T-helper 9 cell (primary cell): ENCODE data around the gene AP3B1.
"Not testable (repeated sequence)": the region's sequence is repeated elsewhere in the genome, so short reads cannot be mapped to it uniquely, and the experiment has no call there.

Experiments used
- DNase-seq: peaks from one replicate; pipeline ENCODE4 v3.0.0-alpha.2; 2020

AP3B1 gene

DNA sequence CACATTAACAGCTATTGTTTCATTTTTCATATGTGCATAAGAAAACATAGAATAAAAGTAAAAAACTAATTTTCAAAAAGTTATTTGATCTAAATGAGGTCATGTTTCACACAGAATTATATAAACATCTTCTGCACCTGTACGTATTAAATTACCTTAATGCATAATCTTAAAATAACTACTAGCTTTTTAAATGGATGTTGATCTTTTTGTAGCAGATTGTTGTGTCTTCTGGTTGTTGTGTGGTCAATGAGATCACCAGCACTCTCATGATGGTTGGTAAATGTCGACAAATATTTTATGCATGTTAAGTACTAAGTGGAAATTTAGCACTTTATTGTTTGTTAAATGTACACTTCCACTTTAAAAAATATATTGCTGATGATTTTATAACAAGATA is 162.0 kb downstream of the AP3B1 start:
- no peak for DNase-seq

DNA sequence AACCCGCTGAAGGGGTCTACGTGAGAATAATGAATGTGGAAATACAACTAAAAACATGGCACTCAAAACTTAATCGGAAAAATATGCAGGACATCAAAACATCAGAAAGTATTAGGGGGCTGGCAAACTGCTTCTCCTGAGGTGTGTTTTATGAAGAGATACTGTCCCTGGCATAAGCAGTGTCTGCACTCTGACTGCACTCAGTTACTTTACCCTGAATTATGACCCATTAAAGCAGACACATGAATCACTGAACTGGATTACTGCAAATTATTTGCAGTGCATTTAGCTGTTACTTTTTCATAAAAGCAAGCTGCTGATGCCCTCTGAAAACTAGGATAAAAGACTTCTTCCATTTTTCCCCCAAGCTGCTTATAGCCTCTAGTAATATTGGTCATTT is 164.9 kb downstream of the AP3B1 start:
- no peak for DNase-seq

DNA sequence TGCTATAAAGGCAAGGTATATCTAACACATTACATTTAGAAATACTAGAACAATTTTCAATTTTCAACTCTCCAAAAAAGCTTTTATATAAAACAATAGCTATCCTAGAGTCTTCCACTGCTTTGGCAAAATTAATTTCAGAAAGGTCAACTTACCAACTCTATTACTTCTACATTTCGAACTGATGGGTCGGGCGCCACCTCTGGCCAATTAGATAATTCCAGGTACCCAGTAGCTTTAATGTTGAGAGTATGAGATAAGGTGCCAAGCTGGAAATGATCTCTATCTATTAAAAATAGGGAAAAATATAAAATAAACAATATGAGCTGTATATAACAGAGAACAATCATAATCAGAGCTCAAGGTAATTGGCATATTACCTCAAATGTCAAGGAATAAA is 166.6 kb downstream of the AP3B1 start:
- DNase-seq: no peak

DNA sequence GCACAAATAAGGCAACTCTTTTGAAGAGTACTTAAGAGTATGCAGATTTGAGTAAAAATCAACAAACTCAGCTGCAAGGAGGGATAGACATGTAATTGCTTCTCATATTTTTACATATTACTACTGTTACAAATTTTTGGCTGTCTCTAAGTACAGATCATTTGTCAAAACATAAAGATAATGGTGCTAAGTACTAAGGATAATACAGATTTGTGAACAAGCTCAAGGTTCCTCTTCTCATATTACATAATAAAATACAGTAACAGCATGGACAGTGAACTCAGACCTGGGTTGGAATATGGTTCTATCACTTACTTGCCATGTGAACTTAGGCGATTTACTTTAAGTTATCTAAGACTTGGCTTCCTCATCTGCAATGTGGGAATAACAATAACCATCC is 168.0 kb downstream of the AP3B1 start:
- DNase-seq: no peak

DNA sequence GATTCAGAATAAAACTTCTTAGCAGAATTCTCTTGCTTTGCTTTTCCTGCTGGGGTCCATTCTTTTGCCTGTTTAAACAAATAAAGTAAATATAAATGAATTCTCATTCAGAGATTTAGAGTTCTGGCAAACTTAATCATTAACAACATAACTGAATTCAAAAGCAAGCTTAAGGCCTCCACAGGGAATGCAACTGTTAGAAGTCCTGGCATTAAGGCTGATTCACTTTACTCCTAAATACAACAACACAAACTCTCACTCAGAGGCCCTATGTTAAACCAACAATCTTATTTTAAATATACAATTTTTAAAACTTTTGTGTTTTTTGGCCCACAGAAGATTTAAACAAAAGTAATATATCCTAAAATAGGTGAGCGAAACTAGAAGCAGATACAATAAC is 178.3 kb downstream of the AP3B1 start:
- DNase-seq: no peak

DNA sequence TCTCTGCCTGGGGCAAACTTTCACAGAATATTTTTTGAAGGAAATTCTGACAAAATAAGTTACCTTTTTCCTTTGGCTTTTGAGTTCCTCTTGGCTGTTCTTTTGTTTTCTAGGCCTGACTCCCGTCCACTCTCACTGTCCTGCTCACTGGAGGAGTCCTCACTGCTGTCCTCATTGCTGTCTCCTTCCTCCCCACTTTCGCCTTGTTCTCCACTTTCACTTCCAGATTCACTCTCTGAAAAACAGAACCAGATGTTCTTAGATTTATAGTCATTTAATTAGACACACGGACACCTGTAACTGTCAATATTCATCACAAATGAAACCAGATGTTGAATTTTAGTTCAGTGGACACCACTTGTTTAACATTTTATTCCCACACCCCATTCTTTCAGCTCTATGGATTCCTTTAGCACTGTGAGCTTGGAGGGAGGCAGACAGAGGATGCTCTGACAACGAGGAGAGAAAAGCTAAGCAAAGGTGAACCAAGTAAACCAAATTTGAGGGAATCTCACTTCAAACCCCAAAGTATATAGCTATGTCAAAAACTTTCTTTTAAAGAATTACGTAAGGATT is 180.7 kb downstream of the AP3B1 start:
- no peak for DNase-seq

DNA sequence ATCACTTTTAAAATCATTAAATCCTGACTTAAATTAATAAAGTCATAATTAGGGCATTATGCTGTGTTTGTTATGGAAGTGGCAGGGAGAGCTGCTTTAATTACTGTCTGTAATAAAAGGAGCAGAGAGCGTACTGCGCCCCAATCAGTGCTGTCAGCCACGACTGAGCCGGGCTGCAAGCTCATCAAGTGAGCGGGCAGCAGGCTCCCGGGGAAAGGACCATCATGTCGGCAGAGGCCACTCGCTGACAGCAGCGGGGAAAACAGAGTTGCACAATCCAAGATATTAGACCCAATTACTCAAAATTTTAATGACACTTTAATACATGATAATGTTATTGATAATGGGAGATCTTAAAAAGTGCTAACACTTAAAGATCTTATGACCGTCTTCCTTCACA is 181.6 kb downstream of the AP3B1 start:
- DNase-seq: no peak

DNA sequence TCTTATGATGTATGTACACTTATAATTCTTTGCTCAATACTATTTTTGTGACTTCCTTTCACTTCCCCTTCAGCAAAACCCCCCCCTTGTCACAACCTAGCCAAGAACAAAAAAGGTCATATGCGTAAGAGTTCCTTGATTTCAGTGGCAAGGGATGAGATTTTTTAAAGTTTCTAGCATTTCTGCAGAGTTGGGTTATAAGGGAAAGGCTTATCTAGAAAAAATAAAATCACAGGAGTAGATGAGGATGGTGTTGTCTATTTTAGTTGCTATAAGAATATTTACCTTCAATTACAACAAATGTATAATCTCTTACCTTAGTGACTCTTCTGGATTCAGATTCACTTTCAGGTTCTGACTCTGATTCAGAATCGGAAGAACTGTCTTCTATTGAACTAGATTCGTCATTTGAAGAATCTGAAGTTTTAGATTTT is 184.6 kb downstream of the AP3B1 start:
- DNase-seq: no peak

DNA sequence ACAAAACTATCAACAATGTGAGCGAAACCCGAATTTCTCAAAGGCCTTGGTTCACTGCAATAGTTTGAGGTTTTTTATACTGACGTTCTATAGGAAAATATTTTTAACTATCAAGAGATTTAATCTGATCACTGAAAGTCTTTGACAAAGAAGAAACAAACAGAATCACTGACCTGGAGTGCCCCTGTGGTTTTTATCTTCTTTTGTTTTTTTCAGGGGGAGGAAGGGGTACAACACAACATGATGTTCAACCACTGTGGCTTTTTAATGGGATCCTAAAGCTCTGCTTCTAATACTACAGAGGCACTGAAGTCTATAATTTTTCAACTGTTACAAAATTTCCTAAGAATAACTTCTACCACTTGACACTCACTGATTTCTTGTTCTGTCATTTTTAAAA is 185.9 kb downstream of the AP3B1 start:
- DNase-seq: no peak

DNA sequence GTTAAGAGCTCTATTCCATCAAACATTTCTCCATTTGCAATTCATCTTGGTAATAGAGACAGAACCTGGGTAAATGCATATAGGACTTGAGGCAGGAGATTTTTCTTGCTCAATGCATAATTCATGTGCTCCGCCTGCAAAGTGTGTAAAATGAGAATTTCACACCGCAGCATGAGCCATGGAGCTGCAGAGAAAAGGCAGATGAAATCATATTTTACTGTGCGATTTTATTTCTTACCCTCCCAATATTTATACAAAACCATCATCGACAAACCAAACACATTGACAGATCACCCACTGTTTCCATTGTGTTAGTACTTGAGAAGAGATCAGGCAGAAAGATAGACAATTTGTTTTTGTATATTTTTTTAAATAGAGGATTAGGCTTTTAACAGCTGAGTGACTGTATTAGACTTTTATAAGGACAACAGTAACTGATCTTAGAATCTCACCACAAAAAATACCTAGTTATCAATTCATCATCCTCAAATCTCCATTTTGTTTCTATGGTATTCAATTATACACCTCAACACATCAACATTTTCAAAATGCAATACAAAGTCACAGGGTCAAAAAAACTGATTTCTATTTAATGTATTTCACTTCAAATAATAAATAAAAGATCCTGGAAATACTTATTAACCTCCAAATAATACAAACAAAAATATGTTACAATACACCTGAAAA is 191.1 kb downstream of the AP3B1 start:
- DNase-seq: no peak

DNA sequence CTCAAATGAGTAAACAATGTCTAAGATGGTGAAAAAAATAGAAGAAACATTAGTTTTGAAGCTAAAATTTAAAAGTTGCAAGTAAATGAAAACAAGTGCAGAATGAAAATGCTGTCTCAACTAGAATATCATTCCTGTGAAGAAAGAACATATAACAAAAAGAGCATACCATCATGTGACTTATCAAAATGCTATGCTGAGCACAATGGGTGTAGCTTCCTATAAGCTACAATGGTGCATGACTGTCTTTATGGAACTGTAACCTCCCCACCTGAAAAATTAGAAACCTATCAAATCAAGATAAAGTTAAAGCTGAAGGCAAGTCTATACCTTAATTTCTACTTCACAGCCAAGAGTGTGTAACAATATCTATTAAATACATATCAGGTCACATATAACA is 192.0 kb downstream of the AP3B1 start:
- DNase-seq: no peak

DNA sequence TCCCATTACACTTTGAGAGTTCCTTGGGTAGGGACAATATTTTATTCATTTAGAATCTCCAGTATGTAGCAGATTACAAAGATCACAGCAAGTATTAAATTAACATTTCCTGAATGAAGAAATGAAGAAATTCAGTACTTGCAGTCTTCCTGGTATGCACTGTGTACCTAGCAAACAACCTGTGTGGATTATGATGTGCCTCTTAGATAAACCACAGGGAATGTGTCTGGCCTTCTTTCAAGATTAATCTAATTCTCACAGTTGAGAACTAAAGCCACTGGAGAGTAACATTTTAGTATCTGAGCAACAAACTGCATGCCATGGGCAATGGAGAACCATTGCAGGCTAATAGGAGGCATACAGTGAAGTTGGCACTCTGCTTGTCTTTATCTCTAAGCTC is 199.4 kb downstream of the AP3B1 start:
- no peak for DNase-seq

DNA sequence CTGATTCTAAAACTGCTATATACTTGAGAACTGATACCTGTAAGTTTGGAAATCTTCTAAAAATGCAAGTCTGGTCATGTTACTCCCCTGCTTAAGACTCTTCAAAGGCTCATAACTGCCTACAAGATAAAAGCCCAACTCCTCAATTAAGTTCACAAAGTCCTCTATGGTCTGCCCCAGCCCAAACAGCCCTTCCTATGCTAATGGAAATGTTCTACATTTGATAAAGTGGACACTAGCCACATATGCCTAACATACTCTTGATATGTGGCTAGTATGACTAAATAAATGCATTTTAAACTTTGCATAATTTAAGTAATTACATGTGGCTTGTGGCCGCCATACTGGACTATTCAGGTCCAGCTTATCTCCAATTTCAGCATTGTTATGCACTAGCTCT is 204.5 kb downstream of the AP3B1 start:
- DNase-seq: no peak

DNA sequence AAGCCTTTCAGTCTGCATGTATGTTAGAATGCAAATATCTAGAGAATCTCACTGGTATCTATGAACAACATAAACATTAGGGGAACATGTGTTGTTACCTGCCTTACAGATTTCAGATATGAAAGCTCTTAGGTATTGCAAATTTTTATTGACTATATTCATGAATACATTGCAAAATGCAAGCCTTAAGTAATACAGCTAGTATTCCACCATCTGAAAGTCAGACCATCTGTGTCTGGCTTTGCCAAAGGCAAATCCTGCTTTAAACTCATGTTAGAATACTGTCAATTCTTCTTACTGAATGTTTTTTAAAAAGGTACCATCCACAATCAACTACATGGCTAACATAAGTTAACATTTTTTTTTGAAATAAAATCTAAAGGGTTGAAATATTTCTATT is 215.6 kb downstream of the AP3B1 start:
- no peak for DNase-seq

DNA sequence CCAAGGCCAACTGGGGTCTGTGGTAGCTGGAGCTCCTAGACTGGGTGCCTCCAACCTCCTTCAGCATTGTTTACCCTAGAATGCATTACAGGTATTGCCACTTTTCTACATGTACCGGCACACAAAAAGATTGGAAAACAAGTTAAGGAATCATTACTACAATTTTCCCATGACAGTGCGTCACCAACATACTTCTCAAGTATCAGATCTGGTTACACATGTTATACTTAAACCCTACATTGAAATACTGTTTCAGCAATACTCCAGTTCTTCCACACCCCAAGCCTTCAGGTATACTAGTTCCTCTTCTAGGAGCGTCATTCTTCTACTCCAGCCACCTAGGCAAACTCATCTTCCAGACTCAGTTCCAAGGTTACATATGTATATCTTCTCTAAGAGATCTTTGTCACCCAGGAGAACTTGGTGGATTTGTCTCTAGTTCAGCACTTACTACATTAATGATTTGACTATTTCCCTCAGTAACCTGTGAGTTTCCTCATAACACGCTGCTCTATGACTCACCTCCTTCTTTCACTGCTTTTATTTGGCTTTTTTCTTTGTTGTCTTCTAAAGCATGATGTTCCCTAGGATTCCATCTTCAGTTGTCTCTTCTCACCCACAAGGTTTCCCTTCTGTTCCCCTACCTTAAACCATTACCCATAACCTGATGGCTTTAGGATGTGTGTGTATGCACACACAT is 217.0 kb downstream of the AP3B1 start:
- no peak for DNase-seq

DNA sequence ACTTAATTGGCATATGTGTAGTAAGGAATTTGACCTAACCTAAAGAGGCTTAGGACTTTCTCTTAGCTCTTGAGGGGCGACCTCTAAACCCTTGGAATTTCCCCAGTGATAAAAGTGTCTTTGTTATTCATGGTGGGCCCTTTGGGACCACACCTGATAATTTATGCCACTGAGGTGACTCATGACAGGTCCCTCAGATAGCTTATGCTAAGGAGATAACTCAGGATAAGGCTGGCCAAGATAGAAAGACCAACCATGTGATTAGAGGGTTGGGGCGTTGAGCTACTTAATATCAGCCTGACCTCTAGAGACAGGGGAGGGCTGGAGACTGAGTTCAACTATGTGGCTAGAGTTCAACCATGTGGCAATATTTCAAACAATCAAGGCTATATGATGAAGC is 218.1 kb downstream of the AP3B1 start:
- DNase-seq: no peak

DNA sequence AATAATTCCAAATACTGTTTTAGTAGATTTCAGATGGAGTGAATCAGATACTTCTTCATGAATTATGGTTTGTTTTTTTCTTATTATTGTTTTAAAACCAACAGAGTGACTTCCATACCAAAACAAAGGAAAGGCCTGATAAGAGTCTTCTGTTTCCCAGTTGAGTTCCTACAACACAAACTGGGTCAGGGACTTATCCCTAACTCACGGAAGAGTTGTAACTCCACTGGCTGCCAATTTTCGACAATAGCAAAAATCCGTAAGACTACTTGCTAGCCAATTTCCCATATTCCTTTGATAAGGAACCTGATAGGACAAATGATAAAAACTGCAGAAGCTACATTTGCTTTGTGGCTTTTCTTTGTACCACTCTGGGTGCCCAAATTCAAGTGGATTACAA is 219.2 kb downstream of the AP3B1 start:
- DNase-seq: no peak

DNA sequence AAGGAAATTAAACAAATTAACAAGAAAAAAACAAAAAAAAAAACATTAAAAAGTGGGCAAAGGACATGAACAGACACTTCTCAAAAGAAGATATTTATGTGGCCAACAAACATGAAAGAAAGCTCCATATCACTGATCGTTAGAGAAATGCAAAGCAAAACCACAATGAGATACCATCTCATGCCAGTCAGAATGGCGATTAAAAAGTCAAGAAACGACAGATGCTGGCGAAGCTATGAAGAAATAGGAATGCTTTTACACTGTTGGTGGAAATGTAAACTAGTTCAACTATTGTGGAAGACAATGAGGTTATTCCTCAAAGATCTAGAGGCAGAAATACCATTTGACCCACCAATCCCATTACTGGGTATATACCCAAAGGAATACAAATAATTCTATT is 223.8 kb downstream of the AP3B1 start:
- not testable (repeated sequence) for DNase-seq

DNA sequence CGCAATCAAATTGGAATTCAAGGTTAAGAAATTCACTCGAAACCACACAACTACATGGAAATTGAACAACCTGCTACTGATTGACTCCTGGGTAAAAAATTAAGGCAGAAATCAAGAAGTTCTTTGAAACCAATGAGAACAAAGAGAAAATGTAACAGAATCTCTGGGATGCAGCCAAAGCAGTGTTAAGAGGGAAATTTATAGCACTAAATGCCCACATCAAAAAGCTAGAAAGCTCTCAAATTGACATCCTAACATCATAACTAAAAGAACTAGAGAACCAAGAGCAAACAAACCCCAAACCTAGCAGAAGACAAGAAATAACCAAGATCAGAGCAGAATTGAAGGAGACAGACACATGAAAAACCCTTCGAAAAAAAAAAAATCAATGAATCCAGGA is 226.9 kb downstream of the AP3B1 start:
- DNase-seq: not testable (repeated sequence)

DNA sequence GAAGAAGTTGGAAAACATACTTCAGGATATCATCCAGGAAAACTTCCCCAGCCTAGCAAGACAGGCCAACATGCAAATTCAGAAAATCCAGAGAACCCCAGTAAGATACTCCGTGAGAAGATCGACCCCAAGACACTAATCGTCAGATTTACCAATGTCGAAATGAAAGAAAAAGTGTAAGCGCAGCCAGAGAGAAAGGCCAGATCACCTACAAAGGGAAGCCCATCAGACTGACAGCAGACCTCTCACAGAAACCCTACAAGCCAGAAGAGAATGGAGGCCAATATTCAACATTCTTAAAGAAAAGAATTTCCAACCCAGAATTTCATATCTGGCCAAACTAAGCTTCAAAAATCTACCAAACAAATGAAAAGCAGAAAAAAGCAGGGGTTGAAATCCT is 227.8 kb downstream of the AP3B1 start:
- DNase-seq: not testable (repeated sequence)

DNA sequence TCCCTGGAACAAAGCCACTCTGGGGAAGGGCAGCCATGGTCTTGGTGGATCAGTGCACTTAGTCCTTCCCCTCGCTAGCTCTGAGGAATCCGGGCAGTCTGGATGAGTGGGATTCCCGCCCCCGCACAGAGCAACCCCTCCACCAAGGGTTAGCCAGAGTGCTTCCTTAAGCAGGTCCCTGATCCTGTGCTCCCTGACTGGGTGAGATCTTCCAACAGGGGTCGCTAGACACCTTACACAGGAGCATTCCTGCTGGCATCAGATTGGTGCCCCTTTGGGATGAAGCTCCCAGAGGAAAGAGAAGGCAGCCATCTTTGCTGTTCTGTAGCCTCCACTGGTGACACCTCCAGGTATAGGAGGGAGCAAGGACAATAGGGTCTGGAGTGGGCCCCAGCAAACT is 228.8 kb downstream of the AP3B1 start:
- DNase-seq: no peak

DNA sequence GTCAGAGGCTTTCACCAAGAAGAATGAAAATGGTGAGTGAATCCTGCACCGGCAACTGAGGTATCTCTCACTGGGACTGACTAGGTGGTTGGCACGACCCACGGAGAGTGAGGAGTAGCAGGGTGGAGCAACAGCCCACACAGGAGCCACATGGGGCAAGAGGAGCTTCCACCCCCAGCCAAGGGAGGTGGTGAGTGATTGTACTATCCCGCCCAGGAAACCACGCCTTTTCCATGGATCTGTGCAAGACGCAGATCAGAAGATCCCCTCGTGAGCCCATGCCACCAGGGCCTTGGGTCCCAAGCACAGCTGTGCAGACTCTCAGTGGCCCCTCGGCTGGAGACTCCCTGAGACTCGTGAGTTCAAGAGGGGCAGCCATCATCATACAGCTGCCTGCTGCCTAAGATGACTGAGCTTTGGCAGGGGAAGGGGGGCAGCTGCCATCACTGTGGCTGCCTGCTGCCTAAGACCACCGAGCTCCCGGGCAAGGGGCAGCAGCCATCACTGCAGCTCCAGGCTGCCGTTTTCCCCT is 229.5 kb downstream of the AP3B1 start:
- DNase-seq: no peak

DNA sequence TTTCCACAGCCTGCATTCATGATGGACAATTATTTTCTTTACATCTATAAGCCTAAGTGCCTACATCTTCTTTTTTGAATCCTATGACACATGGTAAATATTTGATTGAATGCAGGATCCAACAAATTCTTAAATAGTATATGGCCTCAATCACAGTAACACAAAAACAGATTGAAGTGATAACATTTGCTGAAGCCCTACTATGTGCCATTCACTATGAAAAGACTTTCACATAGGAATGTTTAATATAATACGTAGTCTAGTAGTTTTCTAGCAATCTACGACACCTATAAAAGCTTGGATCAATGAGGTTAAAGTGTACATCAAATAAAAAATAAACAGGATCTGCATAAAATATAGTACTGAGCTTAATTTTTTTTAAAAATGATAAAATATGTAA is 231.0 kb downstream of the AP3B1 start:
- no peak for DNase-seq

DNA sequence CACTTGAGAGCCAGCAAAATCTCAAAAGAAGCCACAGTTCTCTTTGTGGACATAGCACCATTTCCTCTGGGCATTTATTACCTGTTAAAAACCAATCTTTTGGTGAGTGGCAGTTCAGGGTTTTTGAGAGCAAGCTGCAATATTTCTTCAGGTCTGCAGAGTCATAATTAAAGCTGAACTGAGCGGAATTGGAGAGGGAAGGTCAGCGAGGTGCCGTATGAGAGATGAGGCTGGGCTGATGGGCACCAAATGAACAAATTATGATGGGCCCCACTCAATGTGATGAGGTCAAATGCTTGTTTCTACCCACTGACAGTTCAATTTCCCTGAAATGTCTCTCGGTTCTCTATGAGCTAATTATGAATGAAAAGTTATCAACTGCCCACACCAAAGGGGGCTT is 231.9 kb downstream of the AP3B1 start:
- no peak for DNase-seq
